ENCODE measurements around the gene OSBP. TPM values are rescaled to one million over a fixed set of nuclear protein-coding genes. Genes with fewer than 3 reads are reported as not detected.

The OSBP gene, protein sequence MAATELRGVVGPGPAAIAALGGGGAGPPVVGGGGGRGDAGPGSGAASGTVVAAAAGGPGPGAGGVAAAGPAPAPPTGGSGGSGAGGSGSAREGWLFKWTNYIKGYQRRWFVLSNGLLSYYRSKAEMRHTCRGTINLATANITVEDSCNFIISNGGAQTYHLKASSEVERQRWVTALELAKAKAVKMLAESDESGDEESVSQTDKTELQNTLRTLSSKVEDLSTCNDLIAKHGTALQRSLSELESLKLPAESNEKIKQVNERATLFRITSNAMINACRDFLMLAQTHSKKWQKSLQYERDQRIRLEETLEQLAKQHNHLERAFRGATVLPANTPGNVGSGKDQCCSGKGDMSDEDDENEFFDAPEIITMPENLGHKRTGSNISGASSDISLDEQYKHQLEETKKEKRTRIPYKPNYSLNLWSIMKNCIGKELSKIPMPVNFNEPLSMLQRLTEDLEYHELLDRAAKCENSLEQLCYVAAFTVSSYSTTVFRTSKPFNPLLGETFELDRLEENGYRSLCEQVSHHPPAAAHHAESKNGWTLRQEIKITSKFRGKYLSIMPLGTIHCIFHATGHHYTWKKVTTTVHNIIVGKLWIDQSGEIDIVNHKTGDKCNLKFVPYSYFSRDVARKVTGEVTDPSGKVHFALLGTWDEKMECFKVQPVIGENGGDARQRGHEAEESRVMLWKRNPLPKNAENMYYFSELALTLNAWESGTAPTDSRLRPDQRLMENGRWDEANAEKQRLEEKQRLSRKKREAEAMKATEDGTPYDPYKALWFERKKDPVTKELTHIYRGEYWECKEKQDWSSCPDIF
- total RNA-seq (2021) (40.4 and 49.7 TPM in 2 replicates), Bru-seq, nascent RNA (percentile 91 among the genes with signal in this experiment), BruChase-seq, experiment 1, labeled RNA remaining after a 2-hour chase (percentile 89 among the genes with signal in this experiment), BruChase-seq, experiment 2, labeled RNA remaining after a 6-hour chase (percentile 92 among the genes with signal in this experiment)
- long read RNA-seq, full-length matches to known transcripts = 62 of 79 reads
- long read RNA-seq, partial matches to known transcripts = 9 of 79 reads
- long read RNA-seq, other reads (novel, unspliced or antisense) = 8 of 79 reads

DNA sequence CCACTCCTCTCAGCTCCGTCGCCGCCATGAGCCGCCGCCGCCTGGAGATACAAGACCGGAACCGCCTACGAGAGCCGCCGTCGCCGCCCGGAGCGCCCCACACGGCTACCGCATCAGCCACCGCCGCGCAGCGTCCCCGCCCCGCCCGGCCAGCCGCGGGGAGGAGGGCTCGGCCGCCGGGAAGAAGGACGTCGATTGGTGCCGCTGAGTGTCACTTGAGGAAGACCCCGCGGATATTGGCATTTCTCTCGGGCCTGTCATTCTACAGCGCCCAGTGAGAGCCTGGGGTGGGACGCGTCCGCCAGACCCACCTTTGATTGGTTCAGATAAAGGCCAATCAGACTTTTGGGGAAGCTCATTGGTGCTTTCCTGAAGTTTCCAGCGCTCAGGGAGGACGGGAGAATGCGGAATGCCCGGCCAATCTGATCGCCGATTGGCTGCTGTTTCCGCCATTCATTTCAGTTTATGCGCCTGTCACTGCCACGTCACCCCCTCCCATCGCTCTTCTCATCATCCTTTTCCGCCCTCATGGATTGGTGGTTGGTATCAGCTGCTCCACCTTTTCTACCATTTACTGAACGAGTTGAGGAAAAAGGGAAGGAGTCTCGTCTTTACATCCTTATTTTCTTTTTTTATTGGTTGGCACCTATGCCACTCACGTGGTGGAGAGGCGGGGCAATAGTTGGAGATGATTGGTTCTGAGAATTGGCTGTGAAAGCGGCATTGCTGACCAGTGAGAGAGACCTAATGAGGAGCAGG is at the start of gene OSBP:
Gene OSBP (minus strand): TSS at position 138 of the 759 bp plus-strand sequence. CDS start 110 bp downstream, at position 28.
- H3K4me1 ChIP-seq (replicated peaks; ENCODE audit: insufficient read depth) = peaks cover 37% of the 10 kb centered on the region
- peak within 1 kb of the TSS; percentile 67 for H3K27ac ChIP-seq
- peak within 1 kb of the TSS; percentile 98 for H3K4me2 ChIP-seq
- peaks cover 3% of the 10 kb centered on the region; the same call in 1 of the 2 replicates for H3F3A ChIP-seq (ENCODE audit: insufficient read depth, low read depth)
- TF ChIP-seq, protein P1, sequence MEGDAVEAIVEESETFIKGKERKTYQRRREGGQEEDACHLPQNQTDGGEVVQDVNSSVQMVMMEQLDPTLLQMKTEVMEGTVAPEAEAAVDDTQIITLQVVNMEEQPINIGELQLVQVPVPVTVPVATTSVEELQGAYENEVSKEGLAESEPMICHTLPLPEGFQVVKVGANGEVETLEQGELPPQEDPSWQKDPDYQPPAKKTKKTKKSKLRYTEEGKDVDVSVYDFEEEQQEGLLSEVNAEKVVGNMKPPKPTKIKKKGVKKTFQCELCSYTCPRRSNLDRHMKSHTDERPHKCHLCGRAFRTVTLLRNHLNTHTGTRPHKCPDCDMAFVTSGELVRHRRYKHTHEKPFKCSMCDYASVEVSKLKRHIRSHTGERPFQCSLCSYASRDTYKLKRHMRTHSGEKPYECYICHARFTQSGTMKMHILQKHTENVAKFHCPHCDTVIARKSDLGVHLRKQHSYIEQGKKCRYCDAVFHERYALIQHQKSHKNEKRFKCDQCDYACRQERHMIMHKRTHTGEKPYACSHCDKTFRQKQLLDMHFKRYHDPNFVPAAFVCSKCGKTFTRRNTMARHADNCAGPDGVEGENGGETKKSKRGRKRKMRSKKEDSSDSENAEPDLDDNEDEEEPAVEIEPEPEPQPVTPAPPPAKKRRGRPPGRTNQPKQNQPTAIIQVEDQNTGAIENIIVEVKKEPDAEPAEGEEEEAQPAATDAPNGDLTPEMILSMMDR (conservative IDR thresholded peaks at IDR 0.05) = no peak
- TF ChIP-seq EZH2 (IDR thresholded peaks at IDR 0.05; ENCODE audit: low read depth) = no peak
- H3K79me2 ChIP-seq (ENCODE audit: low read depth) = peaks cover 42% of the 10 kb centered on the region
- ChIA-PET CTCF (interaction anchor here (0.6 to 0.7 kb wide), 2 partner anchors 53 to 189 kb away, joined by 5 to 12 read pairs; partner anchors contain the start of gene PATL1), POLR2A (ENCODE audit: unreplicated experiment) (interaction anchor here (0.6 to 1.1 kb wide), 5 partner anchors 53 to 141 kb away, joined by 4 to 30 read pairs (median 10); partner anchors contain the start of gene PATL1)
- intact Hi-C loops (cut with micrococcal nuclease; ENCODE audit: unreplicated experiment) = loop anchor here (1.0 to 2.0 kb wide), 4 partner anchors 52 to 139 kb away; partner anchors contain the start of gene STX3
- peaks cover 25% of the 10 kb centered on the region; the same call in 1 of the 2 replicates for H3K36me3 ChIP-seq (ENCODE audit: low read depth)
- H3K27me3 ChIP-seq (ENCODE audit: insufficient read depth, low read depth) = no peaks in the 10 kb centered on the region
- BruUV-seq (replicated peaks) = no TSS peak
- peak; percentile 99 to 100 for DNase-seq
- no peaks in the 10 kb centered on the region for H3K9me2 ChIP-seq (ENCODE audit: insufficient read depth)
- H3K4me3 ChIP-seq = peak within 1 kb of the TSS; percentile 71
- no peaks in the 10 kb centered on the region for H3K9me3 ChIP-seq (ENCODE audit: insufficient read depth, low read depth)
- H4K20me1 ChIP-seq (ENCODE audit: insufficient read depth) = peaks cover 42% of the 10 kb centered on the region
- peak within 1 kb of the TSS; percentile 96 for H2AFZ ChIP-seq

DNA sequence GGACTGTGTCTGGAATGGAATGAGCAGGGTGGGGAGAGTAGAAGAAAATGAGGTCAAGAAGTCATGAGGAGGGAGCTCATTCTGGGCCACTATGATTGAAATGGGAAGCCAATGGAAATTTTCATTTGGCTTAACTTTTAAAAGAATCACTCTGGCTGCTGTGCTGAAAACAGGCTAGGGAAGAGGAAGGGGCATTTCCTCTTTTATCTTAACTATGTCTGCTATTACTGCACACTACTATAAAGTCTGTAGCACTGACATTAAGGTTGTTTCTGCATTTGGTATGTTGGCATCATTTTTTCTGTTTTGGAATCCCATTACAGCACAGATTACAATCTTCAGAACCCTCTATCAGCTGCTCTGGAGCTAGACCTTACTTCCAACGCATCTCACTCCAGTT is 45.0 kb upstream of the OSBP start:
- Histone ChIP-seq H4K20me1 (ENCODE audit: insufficient read depth) (peaks cover 25% of the 10 kb centered on the region), H2AFZ (no peak overlapping the region), H3K9me2 (ENCODE audit: insufficient read depth) (no peaks in the 10 kb centered on the region), H3K27ac (no peak overlapping the region), H3K27me3 (ENCODE audit: insufficient read depth, low read depth) (no peaks in the 10 kb centered on the region), H3K79me2 (ENCODE audit: low read depth) (peaks cover 38% of the 10 kb centered on the region), H3K9me3 (ENCODE audit: insufficient read depth, low read depth) (no peaks in the 10 kb centered on the region), H3F3A (ENCODE audit: insufficient read depth, low read depth) (peaks cover 7% of the 10 kb centered on the region; the same call in 1 of the 2 replicates), H3K4me1 (replicated peaks; ENCODE audit: insufficient read depth) (no peaks in the 10 kb centered on the region), H3K4me2 (no peak overlapping the region), H3K36me3 (ENCODE audit: low read depth) (peaks cover 62% of the 10 kb centered on the region), H3K4me3 (no peak overlapping the region)
- ChIA-PET CTCF (no interaction called here), POLR2A (ENCODE audit: unreplicated experiment) (no interaction called here)
- DNase-seq = no peak
- no peak for TF ChIP-seq EZH2 (IDR thresholded peaks at IDR 0.05; ENCODE audit: low read depth)
- TF ChIP-seq, protein P1 (conservative IDR thresholded peaks at IDR 0.05) = no peak
- intact Hi-C loops (cut with micrococcal nuclease; ENCODE audit: unreplicated experiment) = no loop called here
- BruUV-seq (replicated peaks) = no TSS peak
